Measurements from ENCODE around the gene NFKBIL1.

NFKBIL1 gene

GRCh38 chr6:31568537-31568961 lies 21.1 kb downstream of the NFKBIL1 start:
- Histone ChIP-seq H3K9me3 (ENCODE audit: insufficient read depth, low read length) (no peaks in the 10 kb centered on the region), H3K4me2 (ENCODE audit: low read length) (peak overlapping the region; percentile 100), H3K27ac (ENCODE audit: low read length) (peak overlapping the region; percentile 100), H4K20me1 (ENCODE audit: insufficient read depth, low read length) (no peaks in the 10 kb centered on the region), H3K4me1 (ENCODE audit: low read length) (peaks cover 72% of the 10 kb centered on the region), H2AFZ (ENCODE audit: low read depth, low read length) (no peak overlapping the region), H3K9ac (ENCODE audit: low read length) (peak overlapping the region; percentile 92), H3K36me3 (replicated peaks; ENCODE audit: low read depth, low read length) (peaks cover 12% of the 10 kb centered on the region), H3K79me2 (ENCODE audit: low read length) (peaks cover 79% of the 10 kb centered on the region), H3K4me3 (ENCODE audit: low read length) (peak overlapping the region; percentile 62), H3K27me3 (ENCODE audit: low read depth, low read length) (no peaks in the 10 kb centered on the region)
- TF ChIP-seq EZH2phosphoT487 (IDR thresholded peaks at IDR 0.05; ENCODE audit: low read depth) (no peak), CTCF (IDR thresholded peaks at IDR 0.05; ENCODE audit: low read depth, low read length) (no peak)

- Histone ChIP-seq H3K27me3 (ENCODE audit: low read depth, low read length) (no peaks in the 10 kb centered on the region), H3K79me2 (ENCODE audit: low read length) (peaks cover 92% of the 10 kb centered on the region), H4K20me1 (ENCODE audit: insufficient read depth, low read length) (no peaks in the 10 kb centered on the region), H3K9ac (ENCODE audit: low read length) (peak overlapping the region; percentile 92), H3K27ac (ENCODE audit: low read length) (peak overlapping the region; percentile 100), H2AFZ (ENCODE audit: low read depth, low read length) (no peak overlapping the region), H3K4me3 (ENCODE audit: low read length) (peak overlapping the region; percentile 98), H3K36me3 (replicated peaks; ENCODE audit: low read depth, low read length) (peaks cover 16% of the 10 kb centered on the region), H3K4me2 (ENCODE audit: low read length) (peak overlapping the region; percentile 100), H3K4me1 (ENCODE audit: low read length) (peaks cover 79% of the 10 kb centered on the region), H3K9me3 (ENCODE audit: insufficient read depth, low read length) (no peaks in the 10 kb centered on the region)
- no peak for TF ChIP-seq EZH2phosphoT487 (IDR thresholded peaks at IDR 0.05; ENCODE audit: low read depth)
- TF ChIP-seq CTCF (IDR thresholded peaks at IDR 0.05; ENCODE audit: low read depth, low read length): no peak
Observed at GRCh38 chr6:31569861-31570536, 22.6 kb downstream of the NFKBIL1 start.

- Histone ChIP-seq H3K27me3 (ENCODE audit: low read depth, low read length) (no peaks in the 10 kb centered on the region), H3K27ac (ENCODE audit: low read length) (peak within 1 kb of the TSS; percentile 100), H3K4me3 (ENCODE audit: low read length) (peak within 1 kb of the TSS; percentile 98), H3K4me2 (ENCODE audit: low read length) (peak within 1 kb of the TSS; percentile 100), H3K9me3 (ENCODE audit: insufficient read depth, low read length) (no peaks in the 10 kb centered on the region), H4K20me1 (ENCODE audit: insufficient read depth, low read length) (peaks cover 15% of the 10 kb centered on the region), H3K4me1 (ENCODE audit: low read length) (peaks cover 66% of the 10 kb centered on the region), H2AFZ (ENCODE audit: low read depth, low read length) (no peak within 1 kb of the TSS), H3K36me3 (replicated peaks; ENCODE audit: low read depth, low read length) (peaks cover 34% of the 10 kb centered on the region), H3K79me2 (ENCODE audit: low read length) (peaks cover 93% of the 10 kb centered on the region), H3K9ac (ENCODE audit: low read length) (peak within 1 kb of the TSS; percentile 92)
- TF ChIP-seq EZH2phosphoT487 (IDR thresholded peaks at IDR 0.05; ENCODE audit: low read depth) (no peak), CTCF (IDR thresholded peaks at IDR 0.05; ENCODE audit: low read depth, low read length) (no peak)
Observed at GRCh38 chr6:31572041-31572911, 24.9 kb downstream of the NFKBIL1 start, which contains the start of gene LTA. TSS of gene LTA (plus strand) at chr6:31572289. CDS start at chr6:31572743, 454 bp downstream.

Data from OCI-LY3 (cell line).